ENCODE data around the gene CLTC.

- TF ChIP-seq EZH2phosphoT487 (IDR thresholded peaks at IDR 0.05; ENCODE audit: insufficient read depth, low read depth) (no peak), EZH2 (IDR thresholded peaks at IDR 0.05; ENCODE audit: insufficient read depth, poor library complexity, severe bottlenecking) (no peak)
Measured at GRCh38 chr17:59716427-59716826, 96.7 kb downstream of the CLTC start.

All from GM23248 (cell line).